ENCODE measurements around the gene HOXC12. TPM values are rescaled to one million over a fixed set of nuclear protein-coding genes. Genes with fewer than 3 reads are reported as not detected.

Gene HOXC12
- total and polyA plus RNA-seq, 4 donors, result not detected

- TF ChIP-seq RAD21 (IDR thresholded peaks at IDR 0.05) (no peak), HNF4G (IDR thresholded peaks at IDR 0.05) (no peak)
- Histone ChIP-seq H3K4me3 (ENCODE audit: low read depth in 1 of 3, low read length in 3 of 3) (no peak overlapping the region), H3K9me3 (ENCODE audit: control insufficient read depth in 4 of 4, low read length in 3 of 4) (peaks cover 0 to 4% (median 0%) of the 10 kb centered on the region in 4 donors), H3K27ac (ENCODE audit: low read depth in 1 of 2, low read length in 2 of 2) (no peak overlapping the region), H3K36me3 (ENCODE audit: control insufficient read depth in 4 of 4, insufficient read depth in 3 of 4, low read depth in 1 of 4, low read length in 3 of 4) (no peaks in the 10 kb centered on the region), H3K9ac (ENCODE audit: low read depth in 1 of 2, low read length in 2 of 2) (no peak overlapping the region), H3K27me3 (ENCODE audit: control insufficient read depth in 4 of 4, insufficient read depth in 4 of 4, low read length in 3 of 4) (peaks cover 3 to 40% (median 29%) of the 10 kb centered on the region in 4 donors), H3K4me1 (ENCODE audit: control insufficient read depth in 4 of 4, insufficient read depth in 4 of 4, low read length in 3 of 4) (peaks cover 0 to 2% (median 0%) of the 10 kb centered on the region in 4 donors)
- WGBS, result 39% methylated on average over 9 of the region's 9 CpGs
- no peak for DNase-seq (ENCODE audit: low spot score)
Measured at GRCh38 chr12:53948650-53949593, 5.8 kb upstream of the HOXC12 start.

GRCh38 chr12:53949631-53950436 is 4.9 kb upstream of the HOXC12 start:
- H3K36me3 ChIP-seq (ENCODE audit: control insufficient read depth in 4 of 4, insufficient read depth in 3 of 4, low read depth in 1 of 4, low read length in 3 of 4), result no peaks in the 10 kb centered on the region
- WGBS, result 5% methylated on average over 34 of the region's 34 CpGs
- TF ChIP-seq CTCF (IDR thresholded peaks at IDR 0.05; ENCODE audit: low read depth, low read length, missing input control) (no peak), YY1 (IDR thresholded peaks at IDR 0.05) (no peak), EGR1 (IDR thresholded peaks at IDR 0.05; ENCODE audit: low read depth in 2 of 2) (no peak), RXRA (IDR thresholded peaks at IDR 0.05) (no peak)
- H3K4me3 ChIP-seq (ENCODE audit: low read depth in 1 of 3, low read length in 3 of 3), result no peak overlapping the region
- DNase-seq (ENCODE audit: low spot score), result no peak
- peaks cover 0 to 4% (median 0%) of the 10 kb centered on the region in 4 donors for H3K9me3 ChIP-seq (ENCODE audit: control insufficient read depth in 4 of 4, low read length in 3 of 4)
- peaks cover 0 to 2% (median 0%) of the 10 kb centered on the region in 4 donors for H3K4me1 ChIP-seq (ENCODE audit: control insufficient read depth in 4 of 4, insufficient read depth in 4 of 4, low read length in 3 of 4)
- peaks cover 3 to 33% (median 27%) of the 10 kb centered on the region in 4 donors for H3K27me3 ChIP-seq (ENCODE audit: control insufficient read depth in 4 of 4, insufficient read depth in 4 of 4, low read length in 3 of 4)
- H3K27ac ChIP-seq (ENCODE audit: low read depth in 1 of 2, low read length in 2 of 2), result no peak overlapping the region
- no peak overlapping the region for H3K9ac ChIP-seq (ENCODE audit: low read depth in 1 of 2, low read length in 2 of 2)

- Histone ChIP-seq H3K4me1 (ENCODE audit: control insufficient read depth in 4 of 4, insufficient read depth in 4 of 4, low read length in 3 of 4) (peaks cover 0 to 2% (median 0%) of the 10 kb centered on the region in 4 donors), H3K4me3 (ENCODE audit: low read depth in 1 of 3, low read length in 3 of 3) (no peak overlapping the region), H3K27me3 (ENCODE audit: control insufficient read depth in 4 of 4, insufficient read depth in 4 of 4, low read length in 3 of 4) (peaks cover 6 to 35% (median 28%) of the 10 kb centered on the region in 4 donors), H3K27ac (ENCODE audit: low read depth in 1 of 2, low read length in 2 of 2) (no peak overlapping the region), H3K9ac (ENCODE audit: low read depth in 1 of 2, low read length in 2 of 2) (no peak overlapping the region), H3K9me3 (ENCODE audit: control insufficient read depth in 4 of 4, low read length in 3 of 4) (peaks cover 0 to 4% (median 0%) of the 10 kb centered on the region in 4 donors), H3K36me3 (ENCODE audit: control insufficient read depth in 4 of 4, insufficient read depth in 3 of 4, low read depth in 1 of 4, low read length in 3 of 4) (no peaks in the 10 kb centered on the region)
- no peak for DNase-seq (ENCODE audit: low spot score)
- 4% methylated on average over 10 of the region's 10 CpGs for WGBS
- TF ChIP-seq JUND (IDR thresholded peaks at IDR 0.05) (no peak), EGR1 (IDR thresholded peaks at IDR 0.05; ENCODE audit: low read depth in 2 of 2) (no peak), SP1 (IDR thresholded peaks at IDR 0.05) (no peak), CTCF (IDR thresholded peaks at IDR 0.05; ENCODE audit: low read depth, low read length, missing input control) (no peak), TAF1 (conservative IDR thresholded peaks at IDR 0.05) (no peak), REST (IDR thresholded peaks at IDR 0.05) (no peak), FOXA1 (IDR thresholded peaks at IDR 0.05) (no peak), MAX (IDR thresholded peaks at IDR 0.05) (no peak), HNF4A (conservative IDR thresholded peaks at IDR 0.05) (no peak)
Measured at GRCh38 chr12:53950437-53950773, 4.3 kb upstream of the HOXC12 start.

Data from liver (tissue), 9 donors.